Naive thymus-derived CD4-positive, alpha-beta T cell (primary cell): ENCODE measurements around the gene TCAP. TPM values are rescaled to one million over a fixed set of nuclear protein-coding genes. Genes with fewer than 3 reads are reported as not detected.

Experiments
- ATAC-seq: fragments of 150-1000 bp; cut with Tn5 transposase; 2 replicates; pipeline ENCODE4 v1.10.0; 2021; ENCODE audit warnings: mild to moderate bottlenecking, moderate library complexity
- CTCF ChIA-PET: fragments of 350-600 bp; sonication (Branson Sonifier 250); formaldehyde crosslinking; loops from one replicate; lab custom pipeline; 2021; ENCODE audit warnings: antibody characterized with exemption; lab: Charles Lee
- POLR2A ChIA-PET: fragments of 350-600 bp; sonication (Branson Sonifier 250); formaldehyde crosslinking; loops from one replicate; lab custom pipeline; 2021; ENCODE audit warnings: antibody characterized with exemption, inconsistent platforms; lab: Charles Lee
- DNase-seq, 9 donors: peaks; one replicate each; pipeline versions ENCODE4 v3.0.0 to v3.0.0-alpha.2; 2020 to 2022; ENCODE audit warnings: mixed read lengths in 1 of 9
- H3K27ac ChIP-seq: one replicate; pipeline ENCODE4 v1.7.0; 2013; ENCODE audit warnings: mild to moderate bottlenecking, low read depth, low read length, moderate library complexity
- H3K27me3 ChIP-seq, 2 donors: one replicate each; pipeline ENCODE4 v1.7.0; 2013; ENCODE audit warnings: low read length in 2 of 2, mild to moderate bottlenecking in 2 of 2, moderate library complexity in 2 of 2; ENCODE audit not compliant: control insufficient read depth in 2 of 2, insufficient read depth in 2 of 2
- H3K36me3 ChIP-seq, 3 experiments: 1 replicate in 2 of 3; 2 replicates in 1 of 3; pipeline ENCODE4 v1.7.0; 2013; ENCODE audit warnings: low read length in 3 of 3, mild to moderate bottlenecking in 3 of 3, moderate library complexity in 1 of 3; ENCODE audit not compliant: insufficient read depth in 3 of 3, control insufficient read depth in 2 of 3
- H3K4me1 ChIP-seq, 2 donors: one replicate each; pipeline ENCODE4 v1.7.0; 2013; ENCODE audit warnings: low read length in 2 of 2, mild to moderate bottlenecking in 2 of 2, moderate library complexity in 1 of 2; ENCODE audit not compliant: control insufficient read depth in 2 of 2, insufficient read depth in 2 of 2
- H3K4me3 ChIP-seq: 2 replicates; pipeline ENCODE4 v1.7.0; 2013; ENCODE audit warnings: mild to moderate bottlenecking, low read length
- H3K9me3 ChIP-seq, 3 experiments: 1 replicate in 2 of 3; 2 replicates in 1 of 3; pipeline ENCODE4 v1.7.0; 2013; ENCODE audit warnings: low read length in 3 of 3; ENCODE audit not compliant: control insufficient read depth in 2 of 3
- H3K27ac Mint-ChIP-seq, 9 donors: one replicate each; pipeline ENCODE4 v1.8.0; 2020 to 2022; ENCODE audit warnings: mixed read lengths in 9 of 9, mild to moderate bottlenecking in 8 of 9, moderate library complexity in 5 of 9, inconsistent platforms in 2 of 9
- H3K27me3 Mint-ChIP-seq, 5 donors: one replicate each; pipeline ENCODE4 v1.8.0; 2021 to 2022; ENCODE audit warnings: mixed read lengths in 5 of 5, mild to moderate bottlenecking in 1 of 5
- H3K36me3 Mint-ChIP-seq, 5 donors: one replicate each; pipeline ENCODE4 v1.8.0; 2020 to 2022; ENCODE audit warnings: mixed read lengths in 5 of 5, mild to moderate bottlenecking in 3 of 5, inconsistent platforms in 1 of 5
- H3K4me1 Mint-ChIP-seq, 7 donors: one replicate each; pipeline ENCODE4 v1.8.0; 2020 to 2022; ENCODE audit warnings: mixed read lengths in 7 of 7, mild to moderate bottlenecking in 3 of 7, inconsistent platforms in 1 of 7
- H3K4me3 Mint-ChIP-seq, 10 donors: one replicate each; pipeline ENCODE4 v1.8.0; 2020 to 2022; ENCODE audit warnings: mild to moderate bottlenecking in 10 of 10, mixed read lengths in 10 of 10, moderate library complexity in 6 of 10, inconsistent platforms in 2 of 10
- H3K9me3 Mint-ChIP-seq, 11 donors: one replicate each; pipeline ENCODE4 v1.8.0; 2020 to 2022; ENCODE audit warnings: mixed read lengths in 11 of 11, mild to moderate bottlenecking in 4 of 11, inconsistent platforms in 1 of 11, moderate library complexity in 1 of 11
- intact Hi-C, 2 donors: fragments of 100-400 bp; cut with micrococcal nuclease; formaldehyde crosslinking; loops; one replicate each; pipeline ENCODE4 v1.15.1; 2023
- polyA plus RNA-seq, 2 donors: library from polyadenylated mRNA; unstranded; fragments of 300-500 nt; fragmentation: Illumina TruSeq; gene quantifications; one replicate each; pipeline ENCODE4 v1.2.3, GENCODE V29; 2021
- total RNA-seq, 6 experiments: library from RNA in 5 of 6; stranded (reverse) in 5 of 6; gene quantifications; 1 replicate in 5 of 6; 2 replicates in 1 of 6; pipeline ENCODE4 v1.2.3 and lab custom pipeline; 2021 to 2026

Gene TCAP
- total and polyA plus RNA-seq, 7 experiments from 2014 or later: 0.12 to 10.5 (median 3.3) TPM; not detected in 1

DNA sequence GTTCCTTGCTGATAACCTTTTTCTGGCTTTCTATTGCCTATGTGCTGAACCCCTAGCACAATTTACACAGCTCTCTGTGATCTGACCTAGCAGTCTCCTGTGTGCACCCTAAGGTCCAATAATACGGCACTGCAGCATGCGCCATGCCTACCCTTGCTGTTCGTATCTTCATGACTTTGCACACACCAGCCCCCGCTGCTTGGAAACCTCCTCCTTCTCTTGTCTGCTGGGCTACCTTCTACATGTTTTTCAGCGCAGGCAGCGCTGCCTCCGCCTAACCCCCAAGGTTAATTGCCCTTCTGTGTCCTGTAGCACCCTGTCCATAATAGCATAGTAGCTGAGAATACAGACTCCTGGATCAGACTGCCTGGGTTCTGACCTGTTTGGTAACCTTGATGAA lies 26.8 kb upstream of the TCAP start:
- no peaks in the 10 kb centered on the region for H3K9me3 ChIP-seq
- H3K27ac Mint-ChIP-seq: peak overlapping the region; percentile 76 to 96 (median 92)
- no peaks in the 10 kb centered on the region for H3K27me3 ChIP-seq
- DNase-seq (no peak), ATAC-seq (no peak)
- H3K27ac ChIP-seq: peak overlapping the region; percentile 92
- peaks cover 0 to 7% (median 0%) of the 10 kb centered on the region in 5 donors for H3K36me3 Mint-ChIP-seq
- POLR2A ChIA-PET: interaction anchor here (0.5 to 3.5 kb wide), 14 partner anchors 9 to 137 kb away, joined by 3 to 14 read pairs (median 4); partner anchors contain the start of genes MIEN1 and PGAP3
- peaks cover 0 to 6% (median 0%) of the 10 kb centered on the region in 3 experiments for H3K36me3 ChIP-seq
- CTCF ChIA-PET: interaction anchor here (0.6 to 10.7 kb wide), 7 partner anchors 14 to 744 kb away, joined by 3 to 104 read pairs (median 4); partner anchors contain the start of gene PPP1R1B
- H3K4me1 ChIP-seq: peaks cover 50 to 52% of the 10 kb centered on the region in 2 donors
- H3K4me3 ChIP-seq: peak overlapping the region; percentile 86
- H3K4me1 Mint-ChIP-seq: peaks cover 51 to 83% (median 70%) of the 10 kb centered on the region in 7 donors
- intact Hi-C loops: loop anchor here (2.0 to 5.0 kb wide), 7 partner anchors 16 to 344 kb away; partner anchors contain the start of genes MIEN1 (in 2 of the 2), CDK12 (in 1 of the 2), LRRC3C (in 1 of the 2) and ORMDL3 (in 1 of the 2)
- no peaks in the 10 kb centered on the region for H3K27me3 Mint-ChIP-seq
- H3K9me3 Mint-ChIP-seq: no peaks in the 10 kb centered on the region
- peak overlapping the region; percentile 89 to 98 (median 95) for H3K4me3 Mint-ChIP-seq

DNA sequence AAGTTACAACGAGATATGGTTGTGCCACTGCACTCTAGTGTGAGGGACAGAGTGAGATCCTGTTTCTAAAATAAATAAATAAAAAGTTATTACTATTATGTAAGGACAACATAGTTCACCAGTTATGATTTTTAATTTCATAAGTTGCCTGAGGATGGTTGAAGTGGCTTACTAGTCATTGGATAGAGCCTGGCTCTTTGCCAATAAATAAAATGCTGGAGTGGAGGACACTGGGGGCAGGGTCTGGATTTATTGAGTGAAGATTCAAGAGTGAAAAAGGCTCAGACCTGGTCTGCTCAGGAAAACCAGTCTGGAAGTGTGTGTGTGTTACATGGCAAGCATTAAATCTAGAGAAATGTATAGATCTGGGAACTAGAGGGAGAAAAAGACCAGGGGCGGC lies 26.1 kb upstream of the TCAP start:
- Mint-ChIP-seq H3K27ac (peak overlapping the region in 8 of 9 donors; percentile 23 to 94 (median 66)), H3K4me3 (peak overlapping the region in 9 of 10 donors; percentile 62 to 98 (median 89)), H3K36me3 (peaks cover 0 to 7% (median 0%) of the 10 kb centered on the region in 5 donors), H3K4me1 (peaks cover 56 to 90% (median 77%) of the 10 kb centered on the region in 7 donors), H3K9me3 (no peaks in the 10 kb centered on the region), H3K27me3 (no peaks in the 10 kb centered on the region)
- ATAC-seq (no peak), DNase-seq (no peak)
- peaks cover 0 to 6% (median 0%) of the 10 kb centered on the region in 3 experiments for H3K36me3 ChIP-seq
- intact Hi-C loops: loop anchor here (2.0 to 5.0 kb wide), 7 partner anchors 16 to 343 kb away; partner anchors contain the start of genes MIEN1 (in 2 of the 2), CDK12 (in 1 of the 2), LRRC3C (in 1 of the 2) and ORMDL3 (in 1 of the 2)
- POLR2A ChIA-PET: interaction anchor here (1.0 to 3.5 kb wide), 7 partner anchors 9 to 114 kb away, joined by 3 to 14 read pairs (median 4); partner anchors contain the start of gene MIEN1
- H3K4me3 ChIP-seq: peak overlapping the region; percentile 86
- CTCF ChIA-PET: interaction anchor here (0.9 to 10.7 kb wide), 5 partner anchors 11 to 33 kb away, joined by 4 to 104 read pairs (median 4); partner anchors contain the start of gene PPP1R1B
- H3K27ac ChIP-seq: no peak overlapping the region
- H3K9me3 ChIP-seq: no peaks in the 10 kb centered on the region
- peaks cover 50 to 58% of the 10 kb centered on the region in 2 donors for H3K4me1 ChIP-seq
- H3K27me3 ChIP-seq: no peaks in the 10 kb centered on the region

DNA sequence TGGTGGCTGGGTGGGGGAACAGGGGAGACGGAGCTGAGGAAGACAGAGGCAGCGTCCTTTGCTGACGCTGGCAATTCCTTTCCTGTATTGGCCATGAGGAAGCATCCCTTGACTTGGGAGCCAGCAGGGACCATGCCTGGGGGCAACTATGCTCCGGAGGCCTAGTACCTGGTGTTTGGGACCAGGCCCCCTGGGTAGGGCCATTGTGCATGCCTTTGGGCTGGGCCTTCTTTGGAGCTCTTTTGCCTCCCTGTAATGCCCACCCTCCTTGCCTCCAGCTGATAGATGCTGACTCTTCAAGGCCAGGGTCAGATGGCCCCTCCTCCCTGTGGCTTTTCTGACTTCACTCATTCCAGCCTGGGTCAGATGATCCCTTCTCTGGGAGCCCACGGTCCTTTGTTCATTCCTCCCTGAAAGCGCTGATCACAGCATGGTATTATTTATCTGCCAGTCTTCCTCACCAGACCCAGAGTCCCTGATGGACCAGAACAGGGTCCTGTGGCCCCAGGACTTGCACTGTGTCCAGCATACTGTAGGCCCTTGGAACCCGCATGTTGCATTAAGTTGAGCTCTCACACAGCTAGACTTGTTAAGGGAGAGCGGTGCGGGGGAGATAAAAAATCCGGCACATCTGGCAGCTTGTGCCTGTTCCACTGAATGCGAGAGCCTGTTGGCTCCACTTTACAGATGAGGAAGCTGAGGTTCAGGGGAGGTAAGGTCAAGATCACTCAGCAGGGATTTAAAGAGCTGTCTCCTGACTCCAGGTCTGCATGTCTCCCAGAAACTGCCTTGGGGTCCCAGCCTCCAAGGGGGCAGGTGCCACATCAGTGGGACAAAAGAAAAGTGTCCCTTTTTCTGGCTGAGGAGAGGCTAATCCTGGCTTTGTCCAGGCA lies 25.3 kb upstream of the TCAP start:
- H3K27me3 ChIP-seq: no peaks in the 10 kb centered on the region
- H3K27ac ChIP-seq: no peak overlapping the region
- H3K4me1 ChIP-seq: peaks cover 46 to 61% of the 10 kb centered on the region in 2 donors
- peak overlapping the region in 6 of 9 donors; percentile 23 to 78 (median 50) for H3K27ac Mint-ChIP-seq
- intact Hi-C loops: loop anchor here (2.0 to 5.0 kb wide), 7 partner anchors 15 to 342 kb away; partner anchors contain the start of genes MIEN1 (in 2 of the 2), CDK12 (in 1 of the 2), LRRC3C (in 1 of the 2) and ORMDL3 (in 1 of the 2)
- peaks cover 59 to 91% (median 77%) of the 10 kb centered on the region in 7 donors for H3K4me1 Mint-ChIP-seq
- CTCF ChIA-PET: interaction anchor here (0.9 to 10.7 kb wide), 5 partner anchors 11 to 48 kb away, joined by 3 to 104 read pairs (median 5); partner anchors contain the start of genes PGAP3 and PPP1R1B
- POLR2A ChIA-PET: interaction anchor here (0.6 to 3.5 kb wide), 5 partner anchors 18 to 1179 kb away, joined by 3 to 14 read pairs (median 12); partner anchors contain the start of gene MIEN1
- no peak overlapping the region for H3K4me3 ChIP-seq
- peaks cover 0 to 8% (median 0%) of the 10 kb centered on the region in 3 experiments for H3K36me3 ChIP-seq
- H3K9me3 ChIP-seq: no peaks in the 10 kb centered on the region
- H3K9me3 Mint-ChIP-seq: no peaks in the 10 kb centered on the region
- H3K36me3 Mint-ChIP-seq: peaks cover 0 to 7% (median 0%) of the 10 kb centered on the region in 5 donors
- ATAC-seq: no peak
- DNase-seq: no peak
- H3K4me3 Mint-ChIP-seq: peak overlapping the region in 9 of 10 donors; percentile 24 to 98 (median 69)
- H3K27me3 Mint-ChIP-seq: no peaks in the 10 kb centered on the region

DNA sequence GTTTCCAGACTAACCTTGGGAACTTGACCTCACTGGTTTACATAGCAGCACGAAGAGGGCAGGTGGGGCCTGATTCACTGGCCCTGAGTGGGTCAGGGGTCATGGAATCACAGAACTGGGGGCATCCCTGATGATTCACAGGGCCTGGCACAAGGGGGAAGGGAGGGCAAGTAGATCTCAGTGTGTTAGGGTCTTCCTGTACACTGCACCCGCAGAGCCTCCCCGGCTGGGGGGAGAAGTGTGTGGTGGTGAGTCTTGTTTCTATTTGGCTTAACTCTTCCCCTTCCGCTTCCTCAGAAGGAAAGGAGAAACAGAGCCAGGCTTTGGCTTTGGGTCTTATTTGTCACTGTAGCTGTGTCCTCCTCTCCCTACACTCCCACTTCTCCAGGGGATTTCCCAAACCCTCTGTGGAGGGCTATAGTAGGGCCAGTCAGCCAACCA lies 24.5 kb upstream of the TCAP start:
- H3K4me1 Mint-ChIP-seq: peaks cover 66 to 94% (median 85%) of the 10 kb centered on the region in 7 donors
- peak overlapping the region in 5 of 10 donors; percentile 8 to 97 (median 39) for H3K4me3 Mint-ChIP-seq
- H3K9me3 Mint-ChIP-seq: no peaks in the 10 kb centered on the region
- CTCF ChIA-PET: interaction anchor here (1.0 to 10.7 kb wide), 3 partner anchors 9 to 18 kb away, joined by 6 to 104 read pairs (median 15); partner anchors contain the start of gene PPP1R1B
- H3K4me1 ChIP-seq: peaks cover 45 to 61% of the 10 kb centered on the region in 2 donors
- H3K27me3 Mint-ChIP-seq: no peaks in the 10 kb centered on the region
- ATAC-seq (no peak), DNase-seq (no peak)
- H3K27ac ChIP-seq: no peak overlapping the region
- H3K4me3 ChIP-seq: no peak overlapping the region
- no peaks in the 10 kb centered on the region for H3K27me3 ChIP-seq
- intact Hi-C loops: no loop called here
- no peaks in the 10 kb centered on the region for H3K9me3 ChIP-seq
- POLR2A ChIA-PET: interaction anchor here (3.4 to 3.5 kb wide), 2 partner anchors 17 to 89 kb away, joined by 12 to 14 read pairs; partner anchors contain the start of gene MIEN1
- H3K27ac Mint-ChIP-seq: peak overlapping the region in 6 of 9 donors; percentile 8 to 70 (median 48)
- H3K36me3 ChIP-seq: peaks cover 0 to 12% (median 0%) of the 10 kb centered on the region in 3 experiments
- peaks cover 0 to 7% (median 0%) of the 10 kb centered on the region in 5 donors for H3K36me3 Mint-ChIP-seq

DNA sequence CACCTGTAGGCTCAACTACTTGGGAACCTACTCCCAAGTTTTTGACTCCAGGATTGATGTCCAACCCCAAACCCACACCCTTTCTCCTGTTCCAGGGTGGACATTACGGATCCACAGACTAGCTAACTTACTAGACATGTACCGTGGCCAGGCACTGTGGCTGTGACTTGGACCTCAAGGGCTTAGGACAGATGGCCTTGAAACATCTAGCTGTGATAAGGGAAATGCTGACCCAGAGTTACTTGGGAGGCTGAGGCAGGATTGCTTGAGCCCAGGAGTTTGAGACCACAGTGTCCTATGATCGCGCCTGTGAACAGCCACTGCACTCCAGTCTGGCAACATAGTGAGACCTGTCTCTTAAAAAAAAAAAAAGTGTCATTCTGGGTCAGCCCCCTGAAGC lies 24.1 kb upstream of the TCAP start:
- H3K27ac Mint-ChIP-seq: peak overlapping the region in 2 of 9 donors; percentile 23 to 68
- H3K4me3 Mint-ChIP-seq: peak overlapping the region in 3 of 10 donors; percentile 18 to 97 (median 53)
- ChIA-PET CTCF (interaction anchor here (0.6 to 2.4 kb wide), 4 partner anchors 10 to 139 kb away, joined by 4 to 15 read pairs (median 6); no protein-coding TSS in a partner anchor), POLR2A (interaction anchor here (0.7 to 0.8 kb wide), 2 partner anchors 38 to 115 kb away, joined by 3 read pairs; no protein-coding TSS in a partner anchor)
- H3K9me3 ChIP-seq: no peaks in the 10 kb centered on the region
- no peaks in the 10 kb centered on the region for H3K27me3 Mint-ChIP-seq
- H3K4me3 ChIP-seq: no peak overlapping the region
- H3K36me3 ChIP-seq: peaks cover 0 to 12% (median 0%) of the 10 kb centered on the region in 3 experiments
- H3K27me3 ChIP-seq: no peaks in the 10 kb centered on the region
- no peak overlapping the region for H3K27ac ChIP-seq
- intact Hi-C loops: no loop called here
- peaks cover 0 to 7% (median 0%) of the 10 kb centered on the region in 5 donors for H3K36me3 Mint-ChIP-seq
- peaks cover 42 to 58% of the 10 kb centered on the region in 2 donors for H3K4me1 ChIP-seq
- no peak for DNase-seq
- no peak for ATAC-seq
- H3K4me1 Mint-ChIP-seq: peaks cover 66 to 92% (median 85%) of the 10 kb centered on the region in 7 donors
- no peaks in the 10 kb centered on the region for H3K9me3 Mint-ChIP-seq
